SK-N-SH (cell line): Measurements from ENCODE around the gene ARMH3. TPM values are rescaled to one million over a fixed set of nuclear protein-coding genes. Genes with fewer than 3 reads are reported as not detected.

Experiments used
- CTCF ChIA-PET: fragments of 300-600, 350-600 bp; formaldehyde crosslinking; extraction: SDS; loops from one replicate; lab custom pipeline; 2021; lab: Yijun Ruan, JAX
- POLR2A ChIA-PET: fragments of 350-600 bp; sonication (Branson Sonifier 250); formaldehyde crosslinking; extraction: SDS; loops from one replicate; lab custom pipeline; 2020; ENCODE audit warnings: antibody characterized with exemption, inconsistent platforms; lab: Yijun Ruan, JAX
- DNase-seq: peaks from one replicate; pipeline ENCODE4 v3.0.0; 2012
- H2AFZ ChIP-seq: fragments of 200-600 bp; sonication (generic); 2 replicates; pipeline ENCODE4 v1.8.1; 2016; ENCODE audit warnings: antibody characterized with exemption, mild to moderate bottlenecking, low read depth
- H3F3A ChIP-seq: fragments of 200-600 bp; sonication (generic); replicated peaks from 2 replicates; pipeline ENCODE3; 2016; ENCODE audit warnings: antibody characterized with exemption, mild to moderate bottlenecking; ENCODE audit not compliant: insufficient read depth
- H3K27ac ChIP-seq, 2 experiments: fragments of 200-500 bp in 1 of 2; fragments of 200-600 bp in 1 of 2; sonication (Bioruptor generic) in 1 of 2; sonication (generic), shearing (Covaris generic) in 1 of 2; 2 replicates each; pipeline versions ENCODE4 v1.5.1 to v1.6.1; 2014 to 2016; ENCODE audit warnings: low read depth in 2 of 2, inconsistent platforms in 1 of 2, low read length in 1 of 2, mild to moderate bottlenecking in 1 of 2, mixed read lengths in 1 of 2
- H3K27me3 ChIP-seq: fragments of 200-600 bp; sonication (generic), shearing (Covaris generic); 2 replicates; pipeline ENCODE4 v1.6.1; 2016; ENCODE audit warnings: mixed run types; ENCODE audit not compliant: insufficient read depth
- H3K36me3 ChIP-seq, 2 experiments: fragments of 200-500 bp in 1 of 2; fragments of 200-600 bp in 1 of 2; sonication (Bioruptor generic) in 1 of 2; sonication (generic) in 1 of 2; replicated peaks in 1 of 2; 2 replicates each; pipeline versions ENCODE3 to v1.5.1; 2014 to 2016; ENCODE audit warnings: low read length in 1 of 2, mild to moderate bottlenecking in 1 of 2; ENCODE audit not compliant: insufficient read depth in 2 of 2, control insufficient read depth in 1 of 2
- H3K4me1 ChIP-seq, 2 experiments: fragments of 200-500 bp in 1 of 2; fragments of 200-600 bp in 1 of 2; sonication (Bioruptor generic) in 1 of 2; sonication (generic), shearing (Covaris generic) in 1 of 2; 2 replicates each; pipeline versions ENCODE4 v1.5.1 to v1.6.1; 2014 to 2016; ENCODE audit warnings: low read depth in 1 of 2, low read length in 1 of 2, mixed run types in 1 of 2; ENCODE audit not compliant: insufficient read depth in 2 of 2, control insufficient read depth in 1 of 2
- H3K4me2 ChIP-seq: fragments of 200-600 bp; sonication (generic), shearing (Covaris generic); 2 replicates; pipeline ENCODE4 v1.6.1; 2017; ENCODE audit warnings: mixed run types
- H3K4me3 ChIP-seq, 2 experiments: fragments of 200-500 bp in 1 of 2; fragments of 200-600 bp in 1 of 2; sonication (Bioruptor generic) in 1 of 2; sonication (generic), shearing (Covaris generic) in 1 of 2; 2 replicates each; pipeline versions ENCODE4 v1.5.1 to v1.8.1; 2014 to 2016; ENCODE audit warnings: low read depth in 2 of 2, inconsistent platforms in 1 of 2, low read length in 1 of 2, mild to moderate bottlenecking in 1 of 2, mixed read lengths in 1 of 2, moderate library complexity in 1 of 2
- H3K79me2 ChIP-seq: fragments of 200-600 bp; sonication (generic); 2 replicates; pipeline ENCODE4 v1.8.1; 2017; ENCODE audit warnings: mild to moderate bottlenecking; ENCODE audit not compliant: insufficient read depth
- H3K9ac ChIP-seq: fragments of 200-600 bp; sonication (generic); 2 replicates; pipeline ENCODE4 v1.6.1; 2017; ENCODE audit warnings: mixed run types
- H3K9me2 ChIP-seq: fragments of 200-600 bp; sonication (generic); 2 replicates; pipeline ENCODE4 v1.6.1; 2017; ENCODE audit warnings: mixed run types
- H3K9me3 ChIP-seq: fragments of 200-600 bp; sonication (generic); 2 replicates; pipeline ENCODE4 v1.6.1; 2017; ENCODE audit warnings: mixed run types, mild to moderate bottlenecking, moderate library complexity
- H4K20me1 ChIP-seq: fragments of 200-600 bp; sonication (generic); 2 replicates; pipeline ENCODE4 v1.6.1; 2017; ENCODE audit warnings: mild to moderate bottlenecking, mixed run types; ENCODE audit not compliant: insufficient read depth
- CHD2 ChIP-seq: fragments of 150-350 bp; IDR thresholded peaks from 2 replicates; pipeline ENCODE4 v1.6.1; 2018; ENCODE audit warnings: low read length; ENCODE audit not compliant: partially characterized antibody
- CTCF ChIP-seq: fragments of 200-600 bp; sonication (generic); IDR thresholded peaks from 2 replicates; pipeline ENCODE4 v1.6.1; 2017; ENCODE audit warnings: antibody characterized with exemption, mild to moderate bottlenecking, moderate library complexity
- ELF1 ChIP-seq: IDR thresholded peaks from 2 replicates; pipeline ENCODE4 v1.4.0; 2012
- EP300 ChIP-seq, 2 experiments: IDR thresholded peaks; 2 replicates each; pipeline versions ENCODE4 v1.4.0 to v1.6.1; 2012; ENCODE audit warnings: borderline replicate concordance in 1 of 2, low read depth in 1 of 2, low read length in 1 of 2
- GABPA ChIP-seq: IDR thresholded peaks from 2 replicates; pipeline ENCODE4 v1.4.0; 2012; ENCODE audit warnings: low read depth, mild to moderate bottlenecking
- IRF3 ChIP-seq: fragments of 150-350 bp; IDR thresholded peaks from 2 replicates; pipeline ENCODE4 v1.6.1; 2016; ENCODE audit warnings: mild to moderate bottlenecking, low read depth, low read length
- MXI1 ChIP-seq: IDR thresholded peaks from 2 replicates; pipeline ENCODE4 v1.6.1; 2012; ENCODE audit warnings: mild to moderate bottlenecking, low read depth, low read length, improper control_type of control experiment
- NFIC ChIP-seq: IDR thresholded peaks from 2 replicates; pipeline ENCODE4 v1.4.0; 2012; ENCODE audit warnings: borderline replicate concordance
- RAD21 ChIP-seq: IDR thresholded peaks from 2 replicates; pipeline ENCODE4 v1.6.1; 2012; ENCODE audit warnings: mild to moderate bottlenecking, low read length
- RCOR1 ChIP-seq: fragments of 150-350 bp; IDR thresholded peaks from 2 replicates; pipeline ENCODE4 v1.6.1; 2017; ENCODE audit warnings: antibody characterized with exemption, low read length
- REST ChIP-seq: IDR thresholded peaks from 2 replicates; pipeline ENCODE4 v1.6.1; 2012; ENCODE audit warnings: mild to moderate bottlenecking, low read depth, low read length, moderate library complexity
- RFX5 ChIP-seq: IDR thresholded peaks from 2 replicates; pipeline ENCODE4 v1.6.1; 2012; ENCODE audit warnings: mild to moderate bottlenecking, improper control_type of control experiment, low read length
- RXRA ChIP-seq: IDR thresholded peaks from 2 replicates; pipeline ENCODE4 v1.4.0; 2012; ENCODE audit warnings: low read depth, mild to moderate bottlenecking, borderline replicate concordance
- SIN3A ChIP-seq: IDR thresholded peaks from 2 replicates; pipeline ENCODE4 v1.6.1; 2012; ENCODE audit warnings: low read depth, mild to moderate bottlenecking, low read length, moderate library complexity, borderline replicate concordance
- SMC3 ChIP-seq: IDR thresholded peaks from 2 replicates; pipeline ENCODE4 v1.6.1; 2012; ENCODE audit warnings: low read depth, low read length, improper control_type of control experiment
- TCF12 ChIP-seq: IDR thresholded peaks from 2 replicates; pipeline ENCODE4 v1.4.0; 2012
- USF2 ChIP-seq: fragments of 150-350 bp; IDR thresholded peaks from 2 replicates; pipeline ENCODE4 v1.6.1; 2017; ENCODE audit warnings: antibody characterized with exemption, low read length, low read depth, borderline replicate concordance
- WGBS: methylation state at CpG from one replicate; pipeline ENCODE4 v1.1.6; 2017; ENCODE audit warnings: low lambda C conversion rate; 5-methylcytosine and 5-hydroxymethylcytosine counted together
- polyA plus RNA-seq, 3 experiments: library from polyadenylated mRNA; depleted of rRNA; stranded (reverse); fragments of >200 nt; gene quantifications; 2 replicates each; pipeline ENCODE4 v1.2.3, GENCODE V29; 2012

Gene ARMH3
- polyA plus RNA-seq, 1 of the 3 experiments (the other 2 are of a cell fraction) = 12.1 TPM

GRCh38 chr10:101886521-101887312 lies 169.3 kb downstream of the ARMH3 start:
- ChIA-PET POLR2A (no interaction called here), CTCF (interaction anchor here (5.3 to 13.0 kb wide), 2 partner anchors 45 to 124 kb away, joined by 108 to 120 read pairs; partner anchors contain the start of gene KCNIP2)
- Histone ChIP-seq H3K9me2 (no peaks in the 10 kb centered on the region), H3K9ac (no peak overlapping the region), H3K4me3 (no peak overlapping the region), H3K79me2 (no peaks in the 10 kb centered on the region), H3K27me3 (no peaks in the 10 kb centered on the region), H3K4me2 (no peak overlapping the region), H4K20me1 (no peaks in the 10 kb centered on the region), H3K36me3 (no peaks in the 10 kb centered on the region), H3K27ac (no peak overlapping the region), H2AFZ (no peak overlapping the region), H3K9me3 (no peaks in the 10 kb centered on the region), H3F3A (no peaks in the 10 kb centered on the region), H3K4me1 (no peaks in the 10 kb centered on the region)
- TF ChIP-seq GABPA = no peak
- TF ChIP-seq ELF1 = no peak
- 88% methylated on average over 1 of the region's 1 CpG for WGBS
- no peak for DNase-seq

- H3K4me2 ChIP-seq = no peak overlapping the region
- no peaks in the 10 kb centered on the region for H3K9me3 ChIP-seq
- H3F3A ChIP-seq = no peaks in the 10 kb centered on the region
- no peak for DNase-seq
- no peak overlapping the region for H2AFZ ChIP-seq
- 88% methylated on average over 2 of the region's 2 CpGs for WGBS
- ChIA-PET POLR2A (no interaction called here), CTCF (interaction anchor here (0.6 to 13.0 kb wide), 7 partner anchors 8 to 515 kb away, joined by 3 to 108 read pairs (median 6); partner anchors contain the start of gene KCNIP2)
- no peaks in the 10 kb centered on the region for H3K27me3 ChIP-seq
- no peaks in the 10 kb centered on the region for H3K36me3 ChIP-seq
- no peak overlapping the region for H3K9ac ChIP-seq
- no peak overlapping the region for H3K27ac ChIP-seq
- H4K20me1 ChIP-seq = no peaks in the 10 kb centered on the region
- H3K4me1 ChIP-seq = peaks cover 0 to 10% of the 10 kb centered on the region in 2 experiments; a peak in 1 of 4 replicates
- no peak overlapping the region for H3K4me3 ChIP-seq
- H3K79me2 ChIP-seq = no peaks in the 10 kb centered on the region
- no peaks in the 10 kb centered on the region for H3K9me2 ChIP-seq
- no peak for TF ChIP-seq REST
- TF ChIP-seq CHD2 = no peak
- no peak for TF ChIP-seq USF2
- no peak for TF ChIP-seq RCOR1
- TF ChIP-seq RXRA = no peak
- no peak for TF ChIP-seq MXI1
- no peak for TF ChIP-seq RAD21
- TF ChIP-seq SMC3 = no peak
- TF ChIP-seq TCF12 = no peak
- TF ChIP-seq NFIC = no peak
- TF ChIP-seq RFX5 = no peak
- no peak for TF ChIP-seq IRF3
- no peak for TF ChIP-seq EP300 (IDR thresholded peaks at IDR 0.05; ENCODE audit: borderline replicate concordance in 1 of 2, low read depth in 1 of 2, low read length in 1 of 2)
- no peak for TF ChIP-seq CTCF
- no peak for TF ChIP-seq SIN3A
Observed at GRCh38 chr10:101881036-101881774, 174.8 kb downstream of the ARMH3 start.
